ENCODE measurements around the gene HES5. TPM values are rescaled to one million over a fixed set of nuclear protein-coding genes. Genes with fewer than 3 reads are reported as not detected.

Gene HES5
- total and polyA plus RNA-seq, 2 donors (not counting 3 experiments of a cell fraction or from before 2014, with no cell fraction given), result 0.07 TPM; not detected in 1

DNA sequence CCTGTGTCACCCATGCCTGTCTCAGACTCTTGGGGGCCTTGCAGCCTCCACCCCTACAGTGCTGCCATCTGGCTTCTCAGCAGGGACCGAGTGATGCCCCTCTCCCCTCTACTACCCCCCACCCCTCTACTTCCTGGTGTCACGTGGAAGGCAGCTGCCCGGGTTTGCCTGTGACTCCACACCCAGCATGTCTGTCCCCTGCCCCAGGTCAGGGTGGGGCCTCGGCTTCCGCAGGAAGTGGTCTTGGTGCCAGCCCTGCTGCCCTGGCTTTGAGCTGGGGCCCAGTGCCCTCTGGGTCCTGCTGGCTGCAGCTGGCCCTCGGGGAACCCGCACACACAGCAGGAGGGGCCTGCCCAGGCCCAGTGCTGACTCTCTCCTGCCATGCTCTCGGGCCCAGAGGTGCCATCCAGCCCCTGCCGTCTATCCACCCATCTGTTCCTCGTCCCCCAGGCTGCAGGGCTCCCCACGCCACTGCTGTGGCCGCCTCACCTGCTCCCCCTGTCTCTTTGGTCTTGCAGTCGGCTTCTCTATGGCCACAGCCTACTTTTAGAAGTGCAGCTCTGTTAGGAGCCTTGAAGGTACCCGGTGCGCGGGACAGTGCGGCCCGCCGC is 30.0 kb downstream of the HES5 start:
- H3K79me2 ChIP-seq (ENCODE audit: control insufficient read depth, insufficient read depth, low read length), result no peaks in the 10 kb centered on the region
- H3K9ac ChIP-seq (replicated peaks; ENCODE audit: extremely low read depth, insufficient read depth, low read length), result no peak overlapping the region
- H3K4me1 ChIP-seq (ENCODE audit: control insufficient read depth, extremely low read depth, insufficient read depth, low read length), result no peaks in the 10 kb centered on the region
- H4K20me1 ChIP-seq (replicated peaks; ENCODE audit: control insufficient read depth, extremely low read depth, insufficient read depth, low read length), result no peaks in the 10 kb centered on the region
- ChIA-PET POLR2A (no interaction called here), CTCF (interaction anchor here (1.2 to 1.6 kb wide), 2 partner anchors 9 to 12 kb away, joined by 3 to 4 read pairs; no protein-coding TSS in a partner anchor)
- no peak for FAIRE-seq
- H3K36me3 ChIP-seq (ENCODE audit: control insufficient read depth in 2 of 2, extremely low read depth in 1 of 2, insufficient read depth in 2 of 2, low read length in 2 of 2), result no peaks in the 10 kb centered on the region
- DNase-seq (ENCODE audit: low read depth, low spot score), result no peak
- dilution Hi-C loops (cut with MboI; ENCODE audit: extremely low pct_ligation_motif_present, low sequenced_read_pairs) (no loop called here), intact Hi-C loops (cut with micrococcal nuclease) (no loop called here)
- no peaks in the 10 kb centered on the region for H3K9me1 ChIP-seq (replicated peaks; ENCODE audit: control insufficient read depth, extremely low read depth, insufficient read depth, low read length)
- no peak overlapping the region for H3K4me3 ChIP-seq (replicated peaks in 1 of 3; ENCODE audit: insufficient read depth in 1 of 3, low read depth in 1 of 3, low read length in 3 of 3)
- no TSS peak for BruUV-seq (replicated peaks)
- TF ChIP-seq POLR2AphosphoS5 (IDR thresholded peaks at IDR 0.05; ENCODE audit: insufficient read depth, low read depth, low read length), result no peak
- no peak for TF ChIP-seq CTCF (IDR thresholded peaks at IDR 0.05; ENCODE audit: extremely low read depth in 1 of 2, insufficient read depth in 1 of 2, low read depth in 1 of 2, low read length in 2 of 2)
- TF ChIP-seq EZH2 (IDR thresholded peaks at IDR 0.05; ENCODE audit: borderline replicate concordance, low read depth, low read length, severe bottlenecking), result no peak
- no peak for TF ChIP-seq MAX (IDR thresholded peaks at IDR 0.05; ENCODE audit: insufficient read depth, insufficient read length)
- TF ChIP-seq FOS (IDR thresholded peaks at IDR 0.05; ENCODE audit: borderline replicate concordance, insufficient read depth, low read length), result no peak
- TF ChIP-seq POLR2A (IDR thresholded peaks at IDR 0.05; ENCODE audit: low read depth, low read length), result no peak
- TF ChIP-seq GATA2 (IDR thresholded peaks at IDR 0.05; ENCODE audit: insufficient read depth, insufficient read length, low read depth, low read length), result no peak
- TF ChIP-seq MYC (IDR thresholded peaks at IDR 0.05; ENCODE audit: low read depth, low read length), result no peak
- no peak for TF ChIP-seq JUN (IDR thresholded peaks at IDR 0.05; ENCODE audit: borderline replicate concordance, insufficient read depth, insufficient read length, low read depth)
- H3K4me2 ChIP-seq (ENCODE audit: insufficient read depth, low read length), result no peak overlapping the region
- H3K27me3 ChIP-seq (ENCODE audit: control insufficient read depth in 2 of 2, insufficient read depth in 2 of 2, low read length in 2 of 2), result no peaks in the 10 kb centered on the region
- H3K9me3 ChIP-seq (replicated peaks; ENCODE audit: control insufficient read depth, insufficient read depth, low read length), result no peaks in the 10 kb centered on the region
- H2AFZ ChIP-seq (ENCODE audit: low read depth, low read length), result no peak overlapping the region
- H3K27ac ChIP-seq (ENCODE audit: insufficient read depth, low read depth, low read length), result no peak overlapping the region

All from endothelial cell of umbilical vein (primary cell).